ENCODE results near the gene LTBR.
A peak's percentile ranks its signal among the peaks of the same experiment; 100 is the strongest.

LTBR gene

GRCh38 chr12:6368906-6369525, 14.9 kb upstream of the LTBR start:
- DNase-seq (ENCODE audit: low spot score) = no peak
- peak overlapping the region; percentile 41 for H3K27ac Mint-ChIP-seq
- H3K4me1 Mint-ChIP-seq (ENCODE audit: low read depth) = peaks cover 26% of the 10 kb centered on the region

GRCh38 chr12:6369916-6370575, 13.9 kb upstream of the LTBR start:
- Mint-ChIP-seq H3K9me3 (no peaks in the 10 kb centered on the region), H3K4me1 (ENCODE audit: low read depth) (peaks cover 23% of the 10 kb centered on the region), H3K36me3 (ENCODE audit: low read depth) (no peaks in the 10 kb centered on the region), H3K27ac (no peak overlapping the region), H3K27me3 (ENCODE audit: low read depth) (no peaks in the 10 kb centered on the region), H3K4me3 (no peak overlapping the region)
- no peak for DNase-seq (ENCODE audit: low spot score)

More at GRCh38 chr12:6368906-6369525, 14.9 kb upstream of the LTBR start:
- Mint-ChIP-seq H3K9me3 (no peaks in the 10 kb centered on the region), H3K27me3 (ENCODE audit: low read depth) (no peaks in the 10 kb centered on the region), H3K36me3 (ENCODE audit: low read depth) (no peaks in the 10 kb centered on the region), H3K4me3 (no peak overlapping the region)

DNA sequence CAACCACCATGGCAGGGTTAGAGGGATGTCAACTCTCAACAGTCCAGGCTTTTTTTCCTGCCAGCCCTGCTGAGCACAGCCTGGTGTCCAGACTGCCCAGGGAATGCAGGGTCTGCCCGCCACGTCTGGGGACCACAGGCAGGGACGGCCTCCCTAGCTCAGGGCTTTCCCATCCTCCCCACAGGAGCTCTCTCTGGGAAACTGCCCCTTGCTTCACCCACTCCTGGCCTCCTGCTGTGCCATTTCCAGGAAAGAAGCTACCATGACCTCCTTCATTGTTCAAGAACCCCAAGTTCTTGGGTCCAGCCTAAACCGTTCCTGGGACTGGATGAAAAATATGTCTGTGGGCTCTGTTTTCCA, 13.4 kb upstream of the LTBR start:
- Mint-ChIP-seq H3K9me3 (no peaks in the 10 kb centered on the region), H3K4me1 (ENCODE audit: low read depth) (peaks cover 23% of the 10 kb centered on the region), H3K27ac (no peak overlapping the region), H3K4me3 (no peak overlapping the region), H3K27me3 (ENCODE audit: low read depth) (no peaks in the 10 kb centered on the region), H3K36me3 (ENCODE audit: low read depth) (no peaks in the 10 kb centered on the region)
- DNase-seq (ENCODE audit: low spot score) = no peak

- H3K27me3 Mint-ChIP-seq (ENCODE audit: low read depth) = peaks cover 2% of the 10 kb centered on the region
- H3K4me3 Mint-ChIP-seq = no peak overlapping the region
- H3K4me1 Mint-ChIP-seq (ENCODE audit: low read depth) = peaks cover 27% of the 10 kb centered on the region
- peak overlapping the region; percentile 15 for H3K27ac Mint-ChIP-seq
- no peaks in the 10 kb centered on the region for H3K36me3 Mint-ChIP-seq (ENCODE audit: low read depth)
- no peaks in the 10 kb centered on the region for H3K9me3 Mint-ChIP-seq
- no peak for DNase-seq (ENCODE audit: low spot score)
These were observed 12.8 kb upstream of the LTBR start for GRCh38 chr12:6370994-6371754.

DNA sequence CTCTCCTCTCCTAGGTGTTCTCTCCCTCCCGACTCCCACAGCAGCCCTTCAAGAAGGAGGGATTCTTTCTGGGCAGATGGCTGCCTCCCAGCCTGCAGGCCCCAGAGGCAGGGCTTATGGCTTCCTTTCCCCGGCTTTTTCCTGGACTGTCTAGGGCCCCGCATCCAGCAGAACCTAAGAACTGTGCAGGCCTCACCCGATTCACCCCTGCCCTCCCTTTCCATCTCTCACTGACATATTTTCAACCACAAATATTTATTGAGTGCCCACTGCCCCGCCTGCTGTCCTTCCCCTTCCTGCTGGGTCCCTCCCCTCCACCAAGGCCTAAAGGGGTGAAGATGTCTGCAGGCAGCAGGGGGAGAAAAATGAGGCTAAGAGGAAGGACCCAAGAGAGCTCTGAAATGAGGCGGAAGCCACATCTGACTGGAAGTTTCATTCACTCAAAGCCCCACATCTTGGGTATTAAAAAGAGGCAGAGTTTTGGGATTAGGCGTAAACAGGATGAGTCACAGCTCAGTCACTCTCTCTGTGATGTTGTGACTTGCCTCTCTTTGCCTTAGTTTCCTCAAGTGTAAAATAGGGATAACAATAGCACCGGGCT, 11.5 kb upstream of the LTBR start:
- peak overlapping the region; percentile 28 for H3K27ac Mint-ChIP-seq
- peaks cover 32% of the 10 kb centered on the region for H3K4me1 Mint-ChIP-seq (ENCODE audit: low read depth)
- H3K27me3 Mint-ChIP-seq (ENCODE audit: low read depth) = peaks cover 2% of the 10 kb centered on the region
- H3K36me3 Mint-ChIP-seq (ENCODE audit: low read depth) = no peaks in the 10 kb centered on the region
- no peaks in the 10 kb centered on the region for H3K9me3 Mint-ChIP-seq
- H3K4me3 Mint-ChIP-seq = no peak overlapping the region
- DNase-seq (ENCODE audit: low spot score) = no peak

- Mint-ChIP-seq H3K4me1 (ENCODE audit: low read depth) (peaks cover 25% of the 10 kb centered on the region), H3K27ac (no peak overlapping the region), H3K9me3 (no peaks in the 10 kb centered on the region), H3K36me3 (ENCODE audit: low read depth) (no peaks in the 10 kb centered on the region), H3K4me3 (no peak overlapping the region), H3K27me3 (ENCODE audit: low read depth) (peaks cover 2% of the 10 kb centered on the region)
- DNase-seq (ENCODE audit: low spot score) = no peak
These were observed 10.8 kb upstream of the LTBR start for GRCh38 chr12:6373022-6373787.

GRCh38 chr12:6374028-6374785, 9.8 kb upstream of the LTBR start:
- H3K9me3 Mint-ChIP-seq = no peaks in the 10 kb centered on the region
- H3K27me3 Mint-ChIP-seq (ENCODE audit: low read depth) = peaks cover 2% of the 10 kb centered on the region

GRCh38 chr12:6374786-6375160, 9.2 kb upstream of the LTBR start:
- Mint-ChIP-seq H3K4me3 (no peak overlapping the region), H3K4me1 (ENCODE audit: low read depth) (peaks cover 21% of the 10 kb centered on the region), H3K27ac (peak overlapping the region; percentile 61), H3K36me3 (ENCODE audit: low read depth) (no peaks in the 10 kb centered on the region), H3K27me3 (ENCODE audit: low read depth) (peaks cover 3% of the 10 kb centered on the region), H3K9me3 (no peaks in the 10 kb centered on the region)
- DNase-seq (ENCODE audit: low spot score) = no peak

More at GRCh38 chr12:6374028-6374785, 9.8 kb upstream of the LTBR start:
- Mint-ChIP-seq H3K4me1 (ENCODE audit: low read depth) (peaks cover 21% of the 10 kb centered on the region), H3K27ac (no peak overlapping the region), H3K36me3 (ENCODE audit: low read depth) (no peaks in the 10 kb centered on the region), H3K4me3 (no peak overlapping the region)
- DNase-seq (ENCODE audit: low spot score) = no peak

GRCh38 chr12:6375269-6376078, 8.5 kb upstream of the LTBR start, which contains the start of gene SCNN1A:
Gene SCNN1A (minus strand): TSS chr12:6375563. CDS start chr12:6374783, 780 bp downstream.
- no peak for DNase-seq (ENCODE audit: low spot score)
- Mint-ChIP-seq H3K4me1 (ENCODE audit: low read depth) (peaks cover 21% of the 10 kb centered on the region), H3K4me3 (peak within 1 kb of the TSS; percentile 44), H3K27me3 (ENCODE audit: low read depth) (peaks cover 3% of the 10 kb centered on the region), H3K36me3 (ENCODE audit: low read depth) (no peaks in the 10 kb centered on the region), H3K27ac (peak within 1 kb of the TSS; percentile 79), H3K9me3 (no peaks in the 10 kb centered on the region)

DNA sequence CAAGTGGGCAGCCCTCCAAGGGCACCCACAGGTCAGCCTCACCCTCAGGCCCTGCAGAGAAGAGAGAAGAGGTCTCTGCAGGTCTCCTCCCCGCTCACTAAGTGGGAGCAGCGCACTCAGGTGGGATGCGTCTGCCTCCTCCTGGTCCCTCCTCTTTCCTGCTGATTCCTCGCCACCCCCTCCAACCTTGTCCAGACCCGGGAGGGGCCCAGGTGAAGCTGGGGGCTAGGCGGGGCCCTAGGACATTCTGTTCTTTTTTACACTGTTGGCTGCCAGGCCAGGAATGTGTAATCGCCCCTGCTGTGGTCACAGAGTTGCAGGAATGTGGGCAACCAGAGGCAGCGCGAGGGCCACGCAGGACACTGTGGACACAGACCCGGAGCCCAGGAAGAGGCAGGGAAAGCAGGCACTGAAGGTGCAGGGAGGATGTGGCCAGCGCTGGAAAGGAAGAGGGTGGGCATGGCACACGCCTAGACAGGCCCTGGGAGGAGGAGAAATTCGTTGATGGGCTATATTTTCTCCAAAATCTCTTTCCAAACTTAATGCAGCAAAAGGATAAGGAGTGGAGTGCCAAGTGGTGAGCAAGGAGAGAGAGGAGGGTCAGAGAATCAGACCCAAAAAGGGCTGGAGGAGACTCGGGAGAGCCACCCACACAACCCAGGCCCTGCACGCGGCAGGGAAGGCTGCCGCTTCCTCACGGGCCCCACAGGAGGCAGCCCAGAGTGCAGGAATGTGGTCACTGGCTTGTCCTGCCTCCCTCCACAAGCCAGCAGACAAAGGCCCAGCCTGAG, 7.7 kb upstream of the LTBR start:
- H3K27ac Mint-ChIP-seq = peak overlapping the region; percentile 49
- no peak for DNase-seq (ENCODE audit: low spot score)
- H3K4me1 Mint-ChIP-seq (ENCODE audit: low read depth) = peaks cover 21% of the 10 kb centered on the region
- H3K9me3 Mint-ChIP-seq = no peaks in the 10 kb centered on the region
- H3K4me3 Mint-ChIP-seq = peak overlapping the region; percentile 44
- H3K27me3 Mint-ChIP-seq (ENCODE audit: low read depth) = peaks cover 8% of the 10 kb centered on the region
- H3K36me3 Mint-ChIP-seq (ENCODE audit: low read depth) = no peaks in the 10 kb centered on the region

GRCh38 chr12:6376870-6377666, 6.9 kb upstream of the LTBR start:
- Mint-ChIP-seq H3K27ac (peak overlapping the region; percentile 23), H3K4me1 (ENCODE audit: low read depth) (peaks cover 21% of the 10 kb centered on the region), H3K27me3 (ENCODE audit: low read depth) (peaks cover 16% of the 10 kb centered on the region), H3K9me3 (no peaks in the 10 kb centered on the region), H3K4me3 (no peak overlapping the region), H3K36me3 (ENCODE audit: low read depth) (no peaks in the 10 kb centered on the region)
- no peak for DNase-seq (ENCODE audit: low spot score)

Measured in T-helper 2 cell treated with Interferon-gamma antibody and Interleukin-4, amounts not matched to agents 5 μg/mL and 100 μg/mL, for 36 hours (primary cell).